ENCODE results near the gene NETO1. TPM values are rescaled to one million over a fixed set of nuclear protein-coding genes. Genes with fewer than 3 reads are reported as not detected.

Gene NETO1
- total RNA-seq, result 44.1 TPM

GRCh38 chr18:72867746-72868584 is at the start of gene NETO1:
NETO1 (minus strand) TSS chr18:72867987; CDS start chr18:72867291, 696 bp downstream.

Small RNA genes lying within 50 kb of the gene (small RNA-seq; reads per million reads assigned to genes)
- gene MIR548AV (ENCODE audit: low replicate concordance) (not detected), gene RNA5SP460 (ENCODE audit: low replicate concordance) (0.24 reads per million)

All from parietal lobe (tissue), 2 donors.